Measurements from ENCODE around the gene BBS9.

DNA sequence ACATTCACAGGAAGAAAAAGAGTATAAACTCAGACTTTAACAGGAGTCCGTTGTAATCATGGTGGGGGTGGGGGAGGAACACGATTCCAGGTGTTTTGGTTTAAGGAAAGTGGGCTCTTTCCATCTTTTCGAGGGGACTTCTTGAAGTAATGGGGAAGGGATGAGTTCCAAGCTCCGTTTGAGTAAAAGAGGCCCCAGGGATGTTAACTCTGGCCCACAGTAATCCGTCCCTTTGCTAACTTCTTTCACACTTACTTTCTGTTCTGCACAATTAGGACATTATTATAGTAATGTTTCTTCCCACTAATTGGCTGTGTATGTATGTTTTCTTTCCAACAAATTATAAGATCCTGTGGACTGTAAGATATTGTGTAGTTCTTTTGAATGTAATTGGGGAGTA, 374.4 kb downstream of the BBS9 start:
- TF ChIP-seq POLR2A (IDR thresholded peaks at IDR 0.05; ENCODE audit: low read depth, low read length) (no peak), SPI1 (IDR thresholded peaks at IDR 0.05; ENCODE audit: low read depth, low read length) (no peak), TAF1 (IDR thresholded peaks at IDR 0.05; ENCODE audit: low read depth, low read length) (no peak), POLR2AphosphoS5 (IDR thresholded peaks at IDR 0.05; ENCODE audit: low read depth, low read length) (no peak)

Data from GM12891 (cell line).